GM12878 (cell line): ENCODE data around the gene TRAF3. TPM values are rescaled to one million over a fixed set of nuclear protein-coding genes. Genes with fewer than 3 reads are reported as not detected.

Experiments used
- BHLHE40 ChIP-seq, 2 experiments: fragments of 450-650 bp in 1 of 2; IDR thresholded peaks; 2 replicates each; pipeline ENCODE4 v1.6.1; 2011 to 2017; ENCODE audit warnings: low read depth in 2 of 2, borderline replicate concordance in 1 of 2, improper control_type of control experiment in 1 of 2, low read length in 1 of 2, mild to moderate bottlenecking in 1 of 2
- CHD2 ChIP-seq: IDR thresholded peaks from 2 replicates; pipeline ENCODE4 v1.6.1; 2011; ENCODE audit warnings: low read depth, low read length, improper control_type of control experiment, borderline replicate concordance
- HSF1 ChIP-seq: fragments of 150-350 bp; IDR thresholded peaks from 2 replicates; pipeline ENCODE4 v1.6.1; 2014; ENCODE audit warnings: mild to moderate bottlenecking, low read depth, low read length
- IKZF1 ChIP-seq: fragments of 450-650 bp; conservative IDR thresholded peaks from 2 replicates; pipeline ENCODE4 v1.6.1; 2017; ENCODE audit warnings: antibody characterized with exemption, mild to moderate bottlenecking
- MTA2 ChIP-seq: fragments of 450-650 bp; IDR thresholded peaks from 2 replicates; pipeline ENCODE4 v1.6.1; 2016; ENCODE audit warnings: low read depth, mild to moderate bottlenecking, moderate library complexity
- NR2F1 ChIP-seq: fragments of 450-650 bp; conservative IDR thresholded peaks from 2 replicates; pipeline ENCODE4 v1.6.1; 2017; ENCODE audit warnings: mild to moderate bottlenecking
- POU2F2 ChIP-seq: IDR thresholded peaks from 3 replicates; pipeline ENCODE4 v1.6.1; 2011; ENCODE audit warnings: low read depth, mild to moderate bottlenecking, low read length, borderline replicate concordance
- SREBF1 ChIP-seq: IDR thresholded peaks from 2 replicates; pipeline ENCODE4 v1.6.1; 2012; ENCODE audit warnings: mild to moderate bottlenecking, low read length
- SREBF2 ChIP-seq: IDR thresholded peaks from 2 replicates; pipeline ENCODE4 v1.6.1; 2012; ENCODE audit warnings: mild to moderate bottlenecking, low read length
- ZNF622 ChIP-seq: fragments of 450-650 bp; IDR thresholded peaks from 2 replicates; pipeline ENCODE4 v1.6.1; 2017; ENCODE audit warnings: mild to moderate bottlenecking, inconsistent platforms
- polyA plus RNA-seq, 11 experiments: library from polyadenylated mRNA; depleted of rRNA in 4 of 11; unstranded in 6 of 11; stranded (reverse) in 5 of 11; fragments of >200 nt; fragmentation: Nextera tagmentation in 4 of 11; fragmentation: Illumina TruSeq in 1 of 11; extraction: Ambion mirVana in 4 of 11; extraction: Trizol in 1 of 11; gene quantifications; 1 replicate in 1 of 11; 2 replicates in 10 of 11; pipeline versions ENCODE4 v1.2.1 to v1.2.3, GENCODE V29; 2011 to 2016; ENCODE audit warnings: inconsistent platforms in 2 of 11, missing spikeins in 2 of 11, low read depth in 1 of 11
- total RNA-seq, 4 experiments: library from RNA; depleted of rRNA in 3 of 4; stranded (reverse); fragments of >200 nt in 3 of 4; fragmentation: Illumina TruSeq in 1 of 4; extraction: Trizol in 1 of 4; gene quantifications; 2 replicates each; pipeline versions ENCODE4 v1.2.1 to v1.2.3, GENCODE V29; 2013 to 2021
- TF ChIP-seq, protein P1 (sequence below): fragments of 450-650 bp; IDR thresholded peaks from 2 replicates; pipeline ENCODE4 v1.6.1; 2017; ENCODE audit warnings: low read depth, mild to moderate bottlenecking, moderate library complexity
- TF ChIP-seq, protein P2 (sequence below): IDR thresholded peaks from 2 replicates; pipeline ENCODE4 v1.6.1; 2012; ENCODE audit warnings: low read length, inconsistent platforms

Gene TRAF3
- total and polyA plus RNA-seq, 10 of the 15 experiments (the other 5 are each of a cell fraction or from before 2014, with no cell fraction given), result 3.0 to 70.1 (median 36.5) TPM

DNA sequence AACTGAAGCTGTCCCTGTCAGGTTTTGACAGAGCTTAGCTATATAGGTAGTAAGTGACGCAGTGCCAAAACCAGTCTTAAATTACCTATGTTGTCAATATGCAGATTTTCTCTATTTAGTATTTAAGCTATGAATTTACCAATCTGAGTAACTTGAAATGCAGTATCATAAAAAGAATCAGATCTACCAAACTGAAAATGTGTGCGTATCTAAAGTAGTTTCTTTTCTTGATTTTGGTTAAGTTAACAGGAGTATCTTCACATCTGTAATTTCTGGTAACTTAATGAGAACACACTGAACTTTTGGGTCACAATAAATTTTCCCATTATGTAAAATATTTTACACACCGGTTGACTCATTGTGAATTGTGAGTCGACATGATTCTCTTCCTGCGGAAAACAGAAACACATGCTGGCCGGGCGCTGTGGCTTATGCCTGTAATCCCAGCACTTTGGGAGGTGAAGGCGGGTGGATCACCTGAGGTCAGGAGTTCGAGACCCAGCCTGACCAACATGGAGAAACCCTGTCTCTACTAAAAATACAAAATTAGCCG lies 45.1 kb downstream of the TRAF3 start (continued):
- TF ChIP-seq HSF1, result no peak
- no peak for TF ChIP-seq POU2F2
- TF ChIP-seq, protein P1, sequence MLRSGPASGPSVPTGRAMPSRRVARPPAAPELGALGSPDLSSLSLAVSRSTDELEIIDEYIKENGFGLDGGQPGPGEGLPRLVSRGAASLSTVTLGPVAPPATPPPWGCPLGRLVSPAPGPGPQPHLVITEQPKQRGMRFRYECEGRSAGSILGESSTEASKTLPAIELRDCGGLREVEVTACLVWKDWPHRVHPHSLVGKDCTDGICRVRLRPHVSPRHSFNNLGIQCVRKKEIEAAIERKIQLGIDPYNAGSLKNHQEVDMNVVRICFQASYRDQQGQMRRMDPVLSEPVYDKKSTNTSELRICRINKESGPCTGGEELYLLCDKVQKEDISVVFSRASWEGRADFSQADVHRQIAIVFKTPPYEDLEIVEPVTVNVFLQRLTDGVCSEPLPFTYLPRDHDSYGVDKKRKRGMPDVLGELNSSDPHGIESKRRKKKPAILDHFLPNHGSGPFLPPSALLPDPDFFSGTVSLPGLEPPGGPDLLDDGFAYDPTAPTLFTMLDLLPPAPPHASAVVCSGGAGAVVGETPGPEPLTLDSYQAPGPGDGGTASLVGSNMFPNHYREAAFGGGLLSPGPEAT, result 0 out of 2 replicates have a peak, but pooled peaks have one; percentile 16
- peak; percentile 68 for TF ChIP-seq IKZF1
- peak in 1 of 2 experiments; percentile 30; a peak in 1 of 4 replicates for TF ChIP-seq BHLHE40 (IDR thresholded peaks at IDR 0.05; ENCODE audit: borderline replicate concordance in 1 of 2, low read depth in 2 of 2, low read length in 1 of 2)
- no peak for TF ChIP-seq SREBF1
- TF ChIP-seq MTA2, result peak; percentile 69; the same call in 1 of the 2 replicates
- TF ChIP-seq, protein P2, sequence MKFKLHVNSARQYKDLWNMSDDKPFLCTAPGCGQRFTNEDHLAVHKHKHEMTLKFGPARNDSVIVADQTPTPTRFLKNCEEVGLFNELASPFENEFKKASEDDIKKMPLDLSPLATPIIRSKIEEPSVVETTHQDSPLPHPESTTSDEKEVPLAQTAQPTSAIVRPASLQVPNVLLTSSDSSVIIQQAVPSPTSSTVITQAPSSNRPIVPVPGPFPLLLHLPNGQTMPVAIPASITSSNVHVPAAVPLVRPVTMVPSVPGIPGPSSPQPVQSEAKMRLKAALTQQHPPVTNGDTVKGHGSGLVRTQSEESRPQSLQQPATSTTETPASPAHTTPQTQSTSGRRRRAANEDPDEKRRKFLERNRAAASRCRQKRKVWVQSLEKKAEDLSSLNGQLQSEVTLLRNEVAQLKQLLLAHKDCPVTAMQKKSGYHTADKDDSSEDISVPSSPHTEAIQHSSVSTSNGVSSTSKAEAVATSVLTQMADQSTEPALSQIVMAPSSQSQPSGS, result peak; percentile 35; the same call in 1 of the 2 replicates
- peak; percentile 56 for TF ChIP-seq NR2F1
- TF ChIP-seq SREBF2, result no peak
- no peak for TF ChIP-seq ZNF622
- no peak for TF ChIP-seq CHD2
